Inferior parietal cortex (tissue), 1 donor: Measurements from ENCODE around the gene TNRC6B.
A peak's percentile ranks its signal among the peaks of the same experiment; 100 is the strongest.
"Not testable (repeated sequence)": the region's sequence is repeated elsewhere in the genome, so short reads cannot be mapped to it uniquely, and the experiment has no call there.

Source experiments
- DNase-seq: peaks from one replicate; pipeline ENCODE4 v3.0.0-alpha.2; 2016; ENCODE audit errors: extremely low spot score

Gene TNRC6B, protein sequence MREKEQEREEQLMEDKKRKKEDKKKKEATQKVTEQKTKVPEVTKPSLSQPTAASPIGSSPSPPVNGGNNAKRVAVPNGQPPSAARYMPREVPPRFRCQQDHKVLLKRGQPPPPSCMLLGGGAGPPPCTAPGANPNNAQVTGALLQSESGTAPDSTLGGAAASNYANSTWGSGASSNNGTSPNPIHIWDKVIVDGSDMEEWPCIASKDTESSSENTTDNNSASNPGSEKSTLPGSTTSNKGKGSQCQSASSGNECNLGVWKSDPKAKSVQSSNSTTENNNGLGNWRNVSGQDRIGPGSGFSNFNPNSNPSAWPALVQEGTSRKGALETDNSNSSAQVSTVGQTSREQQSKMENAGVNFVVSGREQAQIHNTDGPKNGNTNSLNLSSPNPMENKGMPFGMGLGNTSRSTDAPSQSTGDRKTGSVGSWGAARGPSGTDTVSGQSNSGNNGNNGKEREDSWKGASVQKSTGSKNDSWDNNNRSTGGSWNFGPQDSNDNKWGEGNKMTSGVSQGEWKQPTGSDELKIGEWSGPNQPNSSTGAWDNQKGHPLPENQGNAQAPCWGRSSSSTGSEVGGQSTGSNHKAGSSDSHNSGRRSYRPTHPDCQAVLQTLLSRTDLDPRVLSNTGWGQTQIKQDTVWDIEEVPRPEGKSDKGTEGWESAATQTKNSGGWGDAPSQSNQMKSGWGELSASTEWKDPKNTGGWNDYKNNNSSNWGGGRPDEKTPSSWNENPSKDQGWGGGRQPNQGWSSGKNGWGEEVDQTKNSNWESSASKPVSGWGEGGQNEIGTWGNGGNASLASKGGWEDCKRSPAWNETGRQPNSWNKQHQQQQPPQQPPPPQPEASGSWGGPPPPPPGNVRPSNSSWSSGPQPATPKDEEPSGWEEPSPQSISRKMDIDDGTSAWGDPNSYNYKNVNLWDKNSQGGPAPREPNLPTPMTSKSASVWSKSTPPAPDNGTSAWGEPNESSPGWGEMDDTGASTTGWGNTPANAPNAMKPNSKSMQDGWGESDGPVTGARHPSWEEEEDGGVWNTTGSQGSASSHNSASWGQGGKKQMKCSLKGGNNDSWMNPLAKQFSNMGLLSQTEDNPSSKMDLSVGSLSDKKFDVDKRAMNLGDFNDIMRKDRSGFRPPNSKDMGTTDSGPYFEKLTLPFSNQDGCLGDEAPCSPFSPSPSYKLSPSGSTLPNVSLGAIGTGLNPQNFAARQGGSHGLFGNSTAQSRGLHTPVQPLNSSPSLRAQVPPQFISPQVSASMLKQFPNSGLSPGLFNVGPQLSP (N-terminal part only)

DNA sequence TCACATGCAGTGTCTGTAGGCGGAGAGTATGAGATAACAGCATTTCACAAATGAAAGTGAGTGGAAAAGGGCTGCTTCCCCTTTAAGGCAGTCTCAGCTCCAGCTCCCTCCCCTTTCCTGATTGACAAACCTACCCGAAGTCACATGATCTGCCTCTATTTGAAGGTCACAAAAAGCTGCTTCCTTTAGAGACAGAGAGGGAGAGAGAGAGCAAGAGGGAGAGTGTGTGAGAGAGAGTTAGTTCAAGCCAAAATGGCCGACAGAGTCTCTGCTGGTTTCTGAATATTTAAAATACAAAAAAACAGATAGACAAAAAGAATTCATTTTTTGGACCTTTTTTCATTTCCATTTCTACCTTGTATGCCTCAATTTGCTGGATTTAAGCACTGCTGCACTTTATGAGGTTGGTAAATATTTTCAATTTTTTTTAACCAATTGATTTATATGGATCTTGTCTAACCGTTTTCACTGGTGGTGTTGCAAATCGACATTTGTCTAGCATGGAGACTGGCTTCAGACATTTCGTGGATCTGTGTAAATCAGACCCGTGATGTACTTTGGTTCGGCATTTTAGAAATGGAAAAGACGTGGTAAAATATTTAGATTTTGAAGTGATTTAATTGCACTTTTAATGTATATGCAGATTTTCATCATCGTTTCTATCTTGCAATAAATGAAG is at the start of gene TNRC6B:
TNRC6B (plus strand) TSS at position 188 of the 679 bp plus-strand sequence; CDS start at position 399, 211 bp downstream.
- peak; percentile 99 for DNase-seq

GRCh38 chr22:40128989-40129388 is 48.7 kb upstream of the TNRC6B start:
- DNase-seq = no peak

DNA sequence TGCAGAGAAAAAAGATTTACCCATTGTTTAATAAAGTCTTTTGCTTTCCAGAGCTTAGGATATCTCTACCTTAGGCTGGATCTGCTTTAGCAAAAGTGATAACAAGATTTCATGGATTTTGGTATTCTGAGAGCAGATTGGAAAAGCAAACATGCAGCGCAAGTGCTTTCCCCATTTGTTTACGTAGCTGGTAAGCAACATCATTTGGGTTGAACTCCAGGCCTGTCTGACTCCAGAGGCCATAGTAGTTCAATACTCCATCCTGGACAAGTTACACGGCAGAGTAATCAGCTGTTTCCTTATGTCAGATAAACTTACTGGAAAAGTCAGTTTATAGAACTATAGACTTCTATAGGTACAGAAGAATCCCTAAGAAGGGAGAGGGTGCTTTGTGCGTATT is 40.6 kb upstream of the TNRC6B start:
- DNase-seq = no peak

- no peak for DNase-seq
Measured at GRCh38 chr22:40138866-40139265, 38.9 kb upstream of the TNRC6B start.

GRCh38 chr22:40147388-40148176 is 30.1 kb upstream of the TNRC6B start:
- DNase-seq = no peak

- DNase-seq = no peak
Measured at GRCh38 chr22:40153192-40153591, 24.5 kb upstream of the TNRC6B start.

DNA sequence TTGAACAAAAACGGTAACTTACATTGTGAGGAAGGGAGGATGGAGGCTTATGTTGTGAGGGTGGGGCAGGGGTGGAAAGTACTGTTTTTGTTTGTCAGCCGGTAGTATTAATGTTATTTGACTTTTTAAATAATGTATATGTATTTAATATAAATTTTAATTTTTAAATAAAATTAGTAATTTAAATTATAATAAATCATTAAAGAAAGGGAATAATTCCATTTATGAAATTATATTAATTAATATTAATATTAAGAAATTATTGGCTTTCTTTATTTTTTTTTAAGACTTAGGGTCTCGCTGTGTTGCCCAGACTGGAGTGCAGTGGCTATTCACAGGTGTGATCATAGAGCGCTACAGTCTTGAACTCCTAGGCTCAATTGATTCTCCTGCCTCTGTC is 24.0 kb upstream of the TNRC6B start:
- DNase-seq = no peak

DNA sequence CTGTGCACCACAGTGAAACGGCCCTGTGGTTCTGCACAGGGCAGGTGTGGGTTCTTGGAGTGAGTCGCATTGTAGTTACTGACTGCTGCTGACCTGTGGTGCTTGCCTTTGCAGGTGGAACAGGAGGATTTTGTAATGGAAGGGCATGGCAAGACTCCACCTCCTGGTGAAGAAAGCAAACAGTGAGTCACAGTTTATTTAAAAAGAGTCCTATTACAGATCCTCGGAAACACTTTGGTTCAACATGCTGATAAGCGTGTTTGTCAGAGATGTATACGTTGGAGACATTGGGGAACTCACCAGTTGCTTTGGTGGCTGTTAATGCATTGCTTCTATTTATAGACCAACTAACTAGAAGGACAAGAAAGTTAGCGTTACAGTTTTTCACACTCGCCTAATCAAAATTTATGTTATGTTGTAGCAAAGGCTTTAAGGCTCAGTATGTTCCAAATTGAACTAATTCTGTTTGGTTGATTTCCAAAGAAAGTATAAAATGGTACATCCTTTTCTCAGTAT is 21.7 kb upstream of the TNRC6B start:
- DNase-seq = no peak

GRCh38 chr22:40156682-40157081 is 21.0 kb upstream of the TNRC6B start:
- not testable (repeated sequence) for DNase-seq

GRCh38 chr22:40157330-40157945 is 20.3 kb upstream of the TNRC6B start:
- no peak for DNase-seq

GRCh38 chr22:40161194-40161593 is 16.5 kb upstream of the TNRC6B start:
- DNase-seq = no peak

DNA sequence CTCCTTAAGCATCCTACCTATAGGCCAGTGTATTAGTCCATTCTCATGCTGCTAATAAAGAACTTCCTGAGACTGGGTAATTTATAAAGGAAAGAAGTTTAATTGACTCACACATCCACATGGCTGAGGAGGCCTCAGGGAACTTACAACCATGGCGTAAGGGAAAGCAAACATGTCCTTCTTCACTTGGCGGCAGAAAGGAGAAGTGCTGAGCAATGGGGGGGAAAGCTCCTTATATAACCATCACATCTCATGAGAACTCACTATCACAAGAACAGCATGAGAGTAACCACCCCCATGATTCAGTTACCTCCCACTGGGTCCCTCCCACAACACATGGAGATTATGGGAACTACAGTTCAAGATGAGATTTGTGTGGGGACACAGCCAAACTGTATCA is 12.2 kb upstream of the TNRC6B start:
- DNase-seq = not testable (repeated sequence)

GRCh38 chr22:40175611-40176244 is 2.0 kb upstream of the TNRC6B start:
- no peak for DNase-seq

DNA sequence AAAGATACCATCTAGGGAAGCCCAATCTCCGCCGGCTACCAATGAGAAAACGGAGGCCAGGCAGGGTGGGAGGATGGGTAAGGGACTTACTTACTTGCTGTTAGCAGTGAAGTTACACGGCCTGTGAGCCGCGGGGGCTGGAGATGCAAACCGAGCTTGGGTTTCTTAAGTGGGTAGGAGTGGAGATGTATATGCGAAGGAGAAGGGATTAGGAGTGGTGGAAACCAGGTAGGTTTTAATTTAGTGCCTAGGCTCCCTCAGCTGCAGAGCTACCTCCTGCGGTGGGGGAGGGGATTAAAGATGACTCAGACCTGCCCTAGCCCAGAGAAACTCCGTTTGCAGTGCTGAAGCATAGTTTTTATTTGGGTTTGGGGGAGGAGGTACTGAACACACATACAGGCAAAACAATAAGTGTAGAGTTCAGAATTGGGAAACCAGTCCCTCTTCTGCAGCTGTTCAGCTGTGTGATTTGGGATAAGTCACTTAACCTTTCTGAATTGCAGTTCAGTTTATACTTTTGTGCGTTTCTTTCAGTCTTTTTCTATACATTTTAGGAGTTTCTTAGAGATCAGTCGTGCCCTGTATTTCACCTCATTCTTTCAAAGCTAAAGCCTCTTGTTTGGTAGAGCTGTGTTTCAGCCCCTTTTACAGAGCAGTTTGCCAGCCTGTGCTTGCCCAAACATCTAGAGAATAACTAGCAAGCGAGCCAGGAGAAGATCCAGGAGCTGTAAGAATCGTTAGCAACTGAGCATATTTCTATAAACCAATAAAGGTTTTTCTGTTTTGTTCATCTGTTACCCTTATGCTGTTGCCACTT is 596 bp upstream of the TNRC6B start:
- DNase-seq = peak; percentile 26

DNA sequence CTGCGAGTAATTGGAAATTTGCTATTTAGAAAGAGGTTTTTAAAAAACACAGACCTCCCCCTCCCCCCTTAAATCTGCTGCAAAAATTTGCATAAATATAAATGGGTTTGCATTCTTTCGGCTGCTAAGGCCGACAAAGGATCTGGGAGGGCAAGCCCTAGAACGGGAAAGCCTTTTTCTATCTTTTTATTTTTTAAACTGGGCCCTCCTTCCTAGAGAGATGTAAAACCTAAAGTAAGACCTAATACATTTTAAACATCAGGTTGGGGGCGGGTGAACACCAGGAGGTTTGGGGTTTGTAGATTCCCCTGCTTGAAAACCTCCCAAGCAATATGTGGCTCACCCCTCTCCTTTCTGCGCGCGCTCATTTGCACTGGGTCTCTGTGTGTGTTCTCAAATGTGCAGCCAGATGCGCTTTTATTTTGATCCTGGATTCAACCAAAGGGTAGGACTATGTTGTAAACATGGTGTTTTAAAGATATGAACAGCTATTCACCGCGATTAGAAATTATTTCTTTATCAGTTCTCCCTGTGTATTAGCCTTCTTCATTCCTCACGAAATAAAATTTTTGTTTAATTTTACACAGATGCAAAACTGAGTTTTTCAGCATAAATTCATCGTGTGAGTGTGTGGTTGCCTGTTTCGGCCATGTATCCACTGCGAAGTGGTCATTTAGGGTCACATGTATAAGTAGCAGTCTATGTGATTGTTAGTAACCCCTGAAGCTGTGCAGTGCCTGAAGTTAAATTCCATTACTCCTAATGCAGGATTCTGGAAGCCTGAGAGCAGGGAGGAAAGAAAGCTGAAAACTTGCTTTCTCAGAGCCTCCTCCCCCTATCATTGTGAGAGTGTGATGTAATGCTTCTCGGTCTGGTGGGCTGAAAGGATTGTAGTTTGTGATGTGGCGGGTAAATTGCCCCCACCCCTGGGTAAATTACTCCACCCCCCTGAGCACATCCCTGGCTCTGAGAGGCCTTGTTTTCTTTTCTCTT is 988 bp downstream of the TNRC6B start:
- peak; percentile 52 for DNase-seq

DNA sequence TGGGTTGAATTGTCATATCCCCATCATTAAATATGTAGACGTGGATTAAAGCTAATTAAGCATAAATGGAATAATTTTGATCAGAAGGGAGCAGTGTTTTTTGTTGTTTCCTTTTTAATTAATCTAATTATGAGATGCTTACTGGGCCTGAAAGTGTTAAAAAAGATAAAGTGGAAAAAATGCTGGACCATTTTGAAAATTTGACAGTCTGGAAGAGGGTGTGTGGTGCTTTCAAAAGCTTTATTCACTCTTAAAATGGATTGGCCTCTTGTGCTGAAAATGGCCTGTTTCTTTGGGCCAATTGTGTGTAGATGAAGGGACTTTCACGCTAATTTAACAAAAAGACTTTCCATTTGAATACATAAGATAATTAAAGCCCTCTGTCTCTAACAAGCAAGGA is 1.8 kb downstream of the TNRC6B start:
- DNase-seq = peak; percentile 27

GRCh38 chr22:40180403-40180802 is 2.7 kb downstream of the TNRC6B start:
- no peak for DNase-seq
